Subcutaneous adipose tissue (tissue), 4 donors: ENCODE measurements around the gene SLC6A20. TPM values are rescaled to one million over a fixed set of nuclear protein-coding genes. Genes with fewer than 3 reads are reported as not detected.

Experiments
- total RNA-seq, 4 donors: library from RNA; depleted of rRNA; stranded (reverse); fragments of >200 nt; gene quantifications; one replicate each; pipeline ENCODE4 v1.1.0, GENCODE V29; 2016
- TF ChIP-seq, protein P1 (sequence below): fragments of 450-650 bp; IDR thresholded peaks from one replicate; pipeline ENCODE4 v1.5.1; 2016; ENCODE audit warnings: low read depth, mild to moderate bottlenecking, control low read depth, antibody characterized with exemption, moderate library complexity

SLC6A20 gene
- total RNA-seq, 4 donors from 2014 or later: 0.22 TPM; not detected in 3

DNA sequence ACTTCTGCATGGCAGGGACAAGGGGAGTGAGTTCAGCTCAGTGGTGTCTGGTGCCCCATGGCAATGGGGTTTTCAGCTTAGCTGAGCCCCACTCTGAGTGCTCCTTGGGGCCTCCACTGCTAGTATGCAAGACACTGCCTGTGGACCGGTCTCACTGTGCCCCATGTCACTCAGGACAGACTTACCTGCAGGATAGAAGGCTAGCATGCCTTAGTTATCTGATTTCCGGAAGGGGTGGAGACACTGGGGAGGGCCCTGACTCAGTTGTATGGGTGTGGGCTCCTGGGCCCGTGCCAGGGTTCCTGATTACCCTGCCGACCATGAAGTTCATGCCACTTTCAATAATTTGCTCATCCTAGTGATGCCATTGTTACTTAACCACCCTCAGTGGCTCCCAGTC, 4.3 kb upstream of the SLC6A20 start:
- TF ChIP-seq, protein P1, sequence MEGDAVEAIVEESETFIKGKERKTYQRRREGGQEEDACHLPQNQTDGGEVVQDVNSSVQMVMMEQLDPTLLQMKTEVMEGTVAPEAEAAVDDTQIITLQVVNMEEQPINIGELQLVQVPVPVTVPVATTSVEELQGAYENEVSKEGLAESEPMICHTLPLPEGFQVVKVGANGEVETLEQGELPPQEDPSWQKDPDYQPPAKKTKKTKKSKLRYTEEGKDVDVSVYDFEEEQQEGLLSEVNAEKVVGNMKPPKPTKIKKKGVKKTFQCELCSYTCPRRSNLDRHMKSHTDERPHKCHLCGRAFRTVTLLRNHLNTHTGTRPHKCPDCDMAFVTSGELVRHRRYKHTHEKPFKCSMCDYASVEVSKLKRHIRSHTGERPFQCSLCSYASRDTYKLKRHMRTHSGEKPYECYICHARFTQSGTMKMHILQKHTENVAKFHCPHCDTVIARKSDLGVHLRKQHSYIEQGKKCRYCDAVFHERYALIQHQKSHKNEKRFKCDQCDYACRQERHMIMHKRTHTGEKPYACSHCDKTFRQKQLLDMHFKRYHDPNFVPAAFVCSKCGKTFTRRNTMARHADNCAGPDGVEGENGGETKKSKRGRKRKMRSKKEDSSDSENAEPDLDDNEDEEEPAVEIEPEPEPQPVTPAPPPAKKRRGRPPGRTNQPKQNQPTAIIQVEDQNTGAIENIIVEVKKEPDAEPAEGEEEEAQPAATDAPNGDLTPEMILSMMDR: no peak

DNA sequence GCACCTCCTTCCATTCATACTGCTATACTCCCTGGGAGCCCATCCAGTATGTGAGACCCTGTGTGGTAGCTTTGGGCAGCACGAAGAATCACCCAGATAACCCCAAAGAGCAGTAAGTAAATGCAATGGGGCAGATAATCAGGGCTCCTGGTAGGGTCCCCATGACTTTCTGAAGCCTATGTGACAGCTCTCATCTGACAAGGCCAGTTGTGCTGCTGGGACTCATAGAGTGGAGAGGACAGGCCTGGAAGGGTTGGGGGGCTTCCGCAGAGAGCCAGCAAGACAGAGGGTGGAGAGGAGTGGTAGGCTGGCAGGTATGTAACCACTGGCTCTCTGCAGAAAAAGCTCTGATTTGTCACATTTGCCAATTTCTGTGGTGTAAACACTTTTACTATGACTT, 3.2 kb upstream of the SLC6A20 start:
- TF ChIP-seq, protein P1: no peak

DNA sequence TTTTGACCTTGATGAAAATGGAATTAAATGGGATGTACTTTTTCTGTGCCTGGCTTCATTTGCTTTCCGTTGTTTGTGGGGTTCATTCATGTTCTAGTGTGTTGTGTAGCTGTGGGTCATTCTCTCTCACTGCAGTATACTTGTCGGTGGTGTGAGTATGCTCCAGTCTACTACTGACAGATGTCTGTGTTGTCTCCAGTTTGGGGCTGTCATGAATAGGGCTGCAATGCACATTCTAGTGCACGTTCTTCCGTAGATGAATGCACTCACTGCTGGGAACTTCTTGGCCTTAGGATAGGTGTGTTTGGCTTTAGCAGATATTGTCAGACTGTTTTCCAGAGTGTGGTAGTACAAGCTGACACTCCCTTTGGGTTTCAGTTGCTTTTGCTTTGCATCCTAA, 1.7 kb upstream of the SLC6A20 start:
- TF ChIP-seq, protein P1: no peak

GRCh38 chr3:45796902-45797637, 734 bp upstream of the SLC6A20 start:
- TF ChIP-seq, protein P1: no peak

DNA sequence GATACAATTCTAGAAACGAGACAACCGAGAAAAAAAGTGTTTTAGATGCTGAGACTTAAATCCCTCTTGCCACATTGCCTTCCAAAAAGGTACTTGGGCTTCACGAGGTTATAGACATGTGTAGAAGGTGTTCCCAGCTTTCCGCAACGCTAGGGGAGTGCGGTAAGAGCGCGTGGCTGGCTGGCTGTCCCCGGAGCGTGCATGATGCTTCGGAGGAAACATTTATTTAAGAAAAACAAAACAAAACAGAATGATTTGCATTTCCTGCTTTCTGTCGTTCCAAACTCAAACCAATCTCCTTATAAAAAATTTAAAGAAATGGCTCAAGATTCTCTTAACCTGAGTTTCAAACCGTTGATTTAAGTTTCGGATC, 841 bp downstream of the SLC6A20 start:
- TF ChIP-seq, protein P1: no peak

DNA sequence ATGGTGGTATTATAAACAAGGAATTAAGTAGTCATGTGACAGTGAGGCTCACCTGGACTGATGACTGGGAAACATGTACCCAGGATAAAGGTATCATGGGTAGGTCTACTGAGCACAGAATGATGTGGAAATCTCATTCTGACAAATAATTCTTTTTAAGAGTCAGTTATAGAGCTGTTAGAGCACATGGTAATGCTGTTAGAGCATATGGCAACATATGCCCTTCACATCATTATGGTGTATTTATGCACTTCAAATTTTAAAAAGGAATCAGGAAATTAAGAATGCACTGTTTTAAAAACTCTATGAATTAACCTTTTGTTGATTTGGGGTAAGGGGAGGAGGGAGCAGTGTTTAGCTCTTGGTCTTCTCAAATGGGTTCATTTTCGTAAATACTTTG, 1.7 kb downstream of the SLC6A20 start:
- TF ChIP-seq, protein P1: no peak

DNA sequence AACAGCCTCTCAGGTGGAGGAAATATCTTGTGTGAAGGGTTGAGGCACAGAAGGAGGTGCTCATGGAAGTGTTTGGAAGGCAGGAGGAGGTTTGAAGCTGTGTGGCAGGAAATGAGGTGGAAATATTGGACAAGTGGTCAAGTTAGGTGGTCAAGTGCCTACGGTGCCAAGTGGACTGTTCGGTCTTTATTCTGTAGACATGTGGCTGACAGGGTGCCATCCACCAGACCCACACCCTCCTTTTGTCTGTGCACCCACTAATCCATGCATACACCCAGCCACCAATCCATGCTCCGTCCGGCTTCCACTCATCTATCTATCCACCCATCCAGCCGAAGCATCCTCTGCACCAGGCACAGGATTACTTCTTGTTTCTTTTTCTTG, 2.2 kb downstream of the SLC6A20 start:
- TF ChIP-seq, protein P1: no peak
